SK-N-SH (cell line): ENCODE measurements around the gene AADAT. TPM values are rescaled to one million over a fixed set of nuclear protein-coding genes. Genes with fewer than 3 reads are reported as not detected.

Source experiments
- CTCF ChIA-PET: fragments of 300-600, 350-600 bp; formaldehyde crosslinking; extraction: SDS; loops from one replicate; lab custom pipeline; 2021; lab: Yijun Ruan, JAX
- POLR2A ChIA-PET: fragments of 350-600 bp; sonication (Branson Sonifier 250); formaldehyde crosslinking; extraction: SDS; loops from one replicate; lab custom pipeline; 2020; ENCODE audit warnings: antibody characterized with exemption, inconsistent platforms; lab: Yijun Ruan, JAX
- DNase-seq: peaks from one replicate; pipeline ENCODE4 v3.0.0; 2012
- H2AFZ ChIP-seq: fragments of 200-600 bp; sonication (generic); 2 replicates; pipeline ENCODE4 v1.8.1; 2016; ENCODE audit warnings: antibody characterized with exemption, mild to moderate bottlenecking, low read depth
- H3F3A ChIP-seq: fragments of 200-600 bp; sonication (generic); replicated peaks from 2 replicates; pipeline ENCODE3; 2016; ENCODE audit warnings: antibody characterized with exemption, mild to moderate bottlenecking; ENCODE audit not compliant: insufficient read depth
- H3K27ac ChIP-seq, 2 experiments: fragments of 200-500 bp in 1 of 2; fragments of 200-600 bp in 1 of 2; sonication (Bioruptor generic) in 1 of 2; sonication (generic), shearing (Covaris generic) in 1 of 2; 2 replicates each; pipeline versions ENCODE4 v1.5.1 to v1.6.1; 2014 to 2016; ENCODE audit warnings: low read depth in 2 of 2, inconsistent platforms in 1 of 2, low read length in 1 of 2, mild to moderate bottlenecking in 1 of 2, mixed read lengths in 1 of 2
- H3K27me3 ChIP-seq: fragments of 200-600 bp; sonication (generic), shearing (Covaris generic); 2 replicates; pipeline ENCODE4 v1.6.1; 2016; ENCODE audit warnings: mixed run types; ENCODE audit not compliant: insufficient read depth
- H3K36me3 ChIP-seq, 2 experiments: fragments of 200-500 bp in 1 of 2; fragments of 200-600 bp in 1 of 2; sonication (Bioruptor generic) in 1 of 2; sonication (generic) in 1 of 2; replicated peaks in 1 of 2; 2 replicates each; pipeline versions ENCODE3 to v1.5.1; 2014 to 2016; ENCODE audit warnings: low read length in 1 of 2, mild to moderate bottlenecking in 1 of 2; ENCODE audit not compliant: insufficient read depth in 2 of 2, control insufficient read depth in 1 of 2
- H3K4me1 ChIP-seq, 2 experiments: fragments of 200-500 bp in 1 of 2; fragments of 200-600 bp in 1 of 2; sonication (Bioruptor generic) in 1 of 2; sonication (generic), shearing (Covaris generic) in 1 of 2; 2 replicates each; pipeline versions ENCODE4 v1.5.1 to v1.6.1; 2014 to 2016; ENCODE audit warnings: low read depth in 1 of 2, low read length in 1 of 2, mixed run types in 1 of 2; ENCODE audit not compliant: insufficient read depth in 2 of 2, control insufficient read depth in 1 of 2
- H3K4me2 ChIP-seq: fragments of 200-600 bp; sonication (generic), shearing (Covaris generic); 2 replicates; pipeline ENCODE4 v1.6.1; 2017; ENCODE audit warnings: mixed run types
- H3K4me3 ChIP-seq, 2 experiments: fragments of 200-500 bp in 1 of 2; fragments of 200-600 bp in 1 of 2; sonication (Bioruptor generic) in 1 of 2; sonication (generic), shearing (Covaris generic) in 1 of 2; 2 replicates each; pipeline versions ENCODE4 v1.5.1 to v1.8.1; 2014 to 2016; ENCODE audit warnings: low read depth in 2 of 2, inconsistent platforms in 1 of 2, low read length in 1 of 2, mild to moderate bottlenecking in 1 of 2, mixed read lengths in 1 of 2, moderate library complexity in 1 of 2
- H3K79me2 ChIP-seq: fragments of 200-600 bp; sonication (generic); 2 replicates; pipeline ENCODE4 v1.8.1; 2017; ENCODE audit warnings: mild to moderate bottlenecking; ENCODE audit not compliant: insufficient read depth
- H3K9ac ChIP-seq: fragments of 200-600 bp; sonication (generic); 2 replicates; pipeline ENCODE4 v1.6.1; 2017; ENCODE audit warnings: mixed run types
- H3K9me2 ChIP-seq: fragments of 200-600 bp; sonication (generic); 2 replicates; pipeline ENCODE4 v1.6.1; 2017; ENCODE audit warnings: mixed run types
- H3K9me3 ChIP-seq: fragments of 200-600 bp; sonication (generic); 2 replicates; pipeline ENCODE4 v1.6.1; 2017; ENCODE audit warnings: mixed run types, mild to moderate bottlenecking, moderate library complexity
- H4K20me1 ChIP-seq: fragments of 200-600 bp; sonication (generic); 2 replicates; pipeline ENCODE4 v1.6.1; 2017; ENCODE audit warnings: mild to moderate bottlenecking, mixed run types; ENCODE audit not compliant: insufficient read depth
- FOSL2 ChIP-seq: IDR thresholded peaks from 2 replicates; pipeline ENCODE4 v1.4.0; 2012; ENCODE audit warnings: low read depth, mild to moderate bottlenecking, moderate library complexity, borderline replicate concordance
- FOXJ3 ChIP-seq: sonication (generic); formaldehyde crosslinking; IDR thresholded peaks from 2 replicates; pipeline ENCODE4 v1.5.1; 2020; ENCODE audit warnings: mild to moderate bottlenecking, missing genetic modification reagents
- FOXM1 ChIP-seq: IDR thresholded peaks from 2 replicates; pipeline ENCODE4 v1.4.0; 2012; ENCODE audit warnings: low read depth, mild to moderate bottlenecking
- GATA2 ChIP-seq: sonication (generic); formaldehyde crosslinking; IDR thresholded peaks from 2 replicates; pipeline ENCODE4 v1.5.0; 2020; ENCODE audit warnings: mild to moderate bottlenecking, missing genetic modification reagents
- JUND ChIP-seq: IDR thresholded peaks from 2 replicates; pipeline ENCODE4 v1.4.0; 2012
- MEF2A ChIP-seq: IDR thresholded peaks from 2 replicates; pipeline ENCODE4 v1.4.0; 2012; ENCODE audit warnings: low read depth, borderline replicate concordance
- NFIC ChIP-seq: IDR thresholded peaks from 2 replicates; pipeline ENCODE4 v1.4.0; 2012; ENCODE audit warnings: borderline replicate concordance
- NRF1 ChIP-seq: IDR thresholded peaks from 2 replicates; pipeline ENCODE4 v1.6.1; 2012; ENCODE audit warnings: low read depth, mild to moderate bottlenecking, low read length
- RAD21 ChIP-seq: IDR thresholded peaks from 2 replicates; pipeline ENCODE4 v1.6.1; 2012; ENCODE audit warnings: mild to moderate bottlenecking, low read length
- RFX5 ChIP-seq: IDR thresholded peaks from 2 replicates; pipeline ENCODE4 v1.6.1; 2012; ENCODE audit warnings: mild to moderate bottlenecking, improper control_type of control experiment, low read length
- SIN3A ChIP-seq: IDR thresholded peaks from 2 replicates; pipeline ENCODE4 v1.6.1; 2012; ENCODE audit warnings: low read depth, mild to moderate bottlenecking, low read length, moderate library complexity, borderline replicate concordance
- SMC3 ChIP-seq: IDR thresholded peaks from 2 replicates; pipeline ENCODE4 v1.6.1; 2012; ENCODE audit warnings: low read depth, low read length, improper control_type of control experiment
- TCF12 ChIP-seq: IDR thresholded peaks from 2 replicates; pipeline ENCODE4 v1.4.0; 2012
- YY1 ChIP-seq: IDR thresholded peaks from 2 replicates; pipeline ENCODE4 v1.4.0; 2012; ENCODE audit warnings: low read depth, mild to moderate bottlenecking
- WGBS: methylation state at CpG from one replicate; pipeline ENCODE4 v1.1.6; 2017; ENCODE audit warnings: low lambda C conversion rate; 5-methylcytosine and 5-hydroxymethylcytosine counted together
- polyA plus RNA-seq, 3 experiments: library from polyadenylated mRNA; depleted of rRNA; stranded (reverse); fragments of >200 nt; gene quantifications; 2 replicates each; pipeline ENCODE4 v1.2.3, GENCODE V29; 2012
- TF ChIP-seq, protein P1 (sequence below): fragments of 200-600 bp; sonication (generic); IDR thresholded peaks from 2 replicates; pipeline ENCODE4 v1.6.1; 2017; ENCODE audit warnings: antibody characterized with exemption, mild to moderate bottlenecking, moderate library complexity
- TF ChIP-seq, protein P2 (sequence below): IDR thresholded peaks from 2 replicates; pipeline ENCODE4 v1.4.0; 2012; ENCODE audit warnings: low read depth, borderline replicate concordance
- TF ChIP-seq, protein P3 (sequence below): fragments of 150-350 bp; IDR thresholded peaks from 2 replicates; pipeline ENCODE4 v1.6.1; 2016; ENCODE audit warnings: mild to moderate bottlenecking, low read depth, low read length
- TF ChIP-seq, protein P4 (sequence below): fragments of 150-350 bp; IDR thresholded peaks from 2 replicates; pipeline ENCODE4 v1.6.1; 2017; ENCODE audit warnings: antibody characterized with exemption, low read length, low read depth, borderline replicate concordance
- TF ChIP-seq, protein P5 (sequence below): IDR thresholded peaks from 2 replicates; pipeline ENCODE4 v1.4.0; 2012; ENCODE audit warnings: low read depth, borderline replicate concordance

AADAT gene
- polyA plus RNA-seq, 1 of the 3 experiments (the other 2 are of a cell fraction) = 12.5 TPM

DNA sequence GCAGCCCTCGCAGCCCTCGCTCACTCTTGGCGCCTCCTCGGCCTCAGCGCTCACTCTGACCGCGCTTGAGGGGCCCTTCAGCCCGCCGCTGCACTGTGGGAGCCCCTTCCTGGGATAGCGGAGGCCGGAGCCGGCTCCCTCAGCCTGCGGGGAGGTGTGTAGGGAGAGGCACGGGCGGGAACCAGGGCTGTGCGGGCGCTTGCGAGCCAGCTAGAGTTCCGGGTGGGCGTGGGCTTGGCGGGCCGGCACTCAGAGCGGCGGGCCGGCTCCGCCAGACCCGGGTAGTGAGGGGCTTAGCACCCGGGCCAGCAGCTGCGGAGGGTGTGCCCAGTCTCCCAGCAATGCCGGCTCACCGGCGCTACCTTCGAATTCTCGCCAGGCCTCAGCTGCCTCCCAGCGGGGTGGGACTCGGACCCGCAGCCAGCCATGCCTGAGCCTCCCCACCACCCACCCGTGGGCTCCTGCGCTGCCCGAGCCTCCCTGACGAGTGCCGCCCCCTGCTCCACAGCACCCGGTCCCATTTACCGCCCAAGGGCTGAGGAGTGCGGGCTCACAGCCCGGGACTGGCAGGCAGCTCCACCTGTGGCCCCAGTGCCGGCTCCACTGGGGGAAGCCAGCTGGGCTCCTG, 1.4 kb upstream of the AADAT start:
- Histone ChIP-seq H4K20me1 (no peaks in the 10 kb centered on the region), H3K4me1 (peaks cover 3 to 5% of the 10 kb centered on the region in 2 experiments; a peak in 3 of 4 replicates), H3K4me2 (no peak overlapping the region), H2AFZ (no peak overlapping the region), H3K27ac (no peak overlapping the region), H3K9me2 (no peaks in the 10 kb centered on the region), H3K27me3 (no peaks in the 10 kb centered on the region; the same call in 1 of the 2 replicates), H3K36me3 (peaks cover 17 to 22% of the 10 kb centered on the region in 2 experiments), H3F3A (no peaks in the 10 kb centered on the region), H3K9ac (no peak overlapping the region), H3K4me3 (no peak overlapping the region), H3K9me3 (no peaks in the 10 kb centered on the region)
- ChIA-PET CTCF (interaction anchor here (1.0 to 1.4 kb wide), 2 partner anchors 15 to 44 kb away, joined by 3 to 4 read pairs; no protein-coding TSS in a partner anchor), POLR2A (no interaction called here)
- WGBS = 97% methylated on average over 7 of the region's 47 CpGs
- no peak for DNase-seq
- TF ChIP-seq, protein P1, sequence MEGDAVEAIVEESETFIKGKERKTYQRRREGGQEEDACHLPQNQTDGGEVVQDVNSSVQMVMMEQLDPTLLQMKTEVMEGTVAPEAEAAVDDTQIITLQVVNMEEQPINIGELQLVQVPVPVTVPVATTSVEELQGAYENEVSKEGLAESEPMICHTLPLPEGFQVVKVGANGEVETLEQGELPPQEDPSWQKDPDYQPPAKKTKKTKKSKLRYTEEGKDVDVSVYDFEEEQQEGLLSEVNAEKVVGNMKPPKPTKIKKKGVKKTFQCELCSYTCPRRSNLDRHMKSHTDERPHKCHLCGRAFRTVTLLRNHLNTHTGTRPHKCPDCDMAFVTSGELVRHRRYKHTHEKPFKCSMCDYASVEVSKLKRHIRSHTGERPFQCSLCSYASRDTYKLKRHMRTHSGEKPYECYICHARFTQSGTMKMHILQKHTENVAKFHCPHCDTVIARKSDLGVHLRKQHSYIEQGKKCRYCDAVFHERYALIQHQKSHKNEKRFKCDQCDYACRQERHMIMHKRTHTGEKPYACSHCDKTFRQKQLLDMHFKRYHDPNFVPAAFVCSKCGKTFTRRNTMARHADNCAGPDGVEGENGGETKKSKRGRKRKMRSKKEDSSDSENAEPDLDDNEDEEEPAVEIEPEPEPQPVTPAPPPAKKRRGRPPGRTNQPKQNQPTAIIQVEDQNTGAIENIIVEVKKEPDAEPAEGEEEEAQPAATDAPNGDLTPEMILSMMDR = no peak
- TF ChIP-seq, protein P2, sequence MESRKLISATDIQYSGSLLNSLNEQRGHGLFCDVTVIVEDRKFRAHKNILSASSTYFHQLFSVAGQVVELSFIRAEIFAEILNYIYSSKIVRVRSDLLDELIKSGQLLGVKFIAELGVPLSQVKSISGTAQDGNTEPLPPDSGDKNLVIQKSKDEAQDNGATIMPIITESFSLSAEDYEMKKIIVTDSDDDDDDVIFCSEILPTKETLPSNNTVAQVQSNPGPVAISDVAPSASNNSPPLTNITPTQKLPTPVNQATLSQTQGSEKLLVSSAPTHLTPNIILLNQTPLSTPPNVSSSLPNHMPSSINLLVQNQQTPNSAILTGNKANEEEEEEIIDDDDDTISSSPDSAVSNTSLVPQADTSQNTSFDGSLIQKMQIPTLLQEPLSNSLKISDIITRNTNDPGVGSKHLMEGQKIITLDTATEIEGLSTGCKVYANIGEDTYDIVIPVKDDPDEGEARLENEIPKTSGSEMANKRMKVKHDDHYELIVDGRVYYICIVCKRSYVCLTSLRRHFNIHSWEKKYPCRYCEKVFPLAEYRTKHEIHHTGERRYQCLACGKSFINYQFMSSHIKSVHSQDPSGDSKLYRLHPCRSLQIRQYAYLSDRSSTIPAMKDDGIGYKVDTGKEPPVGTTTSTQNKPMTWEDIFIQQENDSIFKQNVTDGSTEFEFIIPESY = no peak
- TF ChIP-seq JUND = no peak
- TF ChIP-seq, protein P3, sequence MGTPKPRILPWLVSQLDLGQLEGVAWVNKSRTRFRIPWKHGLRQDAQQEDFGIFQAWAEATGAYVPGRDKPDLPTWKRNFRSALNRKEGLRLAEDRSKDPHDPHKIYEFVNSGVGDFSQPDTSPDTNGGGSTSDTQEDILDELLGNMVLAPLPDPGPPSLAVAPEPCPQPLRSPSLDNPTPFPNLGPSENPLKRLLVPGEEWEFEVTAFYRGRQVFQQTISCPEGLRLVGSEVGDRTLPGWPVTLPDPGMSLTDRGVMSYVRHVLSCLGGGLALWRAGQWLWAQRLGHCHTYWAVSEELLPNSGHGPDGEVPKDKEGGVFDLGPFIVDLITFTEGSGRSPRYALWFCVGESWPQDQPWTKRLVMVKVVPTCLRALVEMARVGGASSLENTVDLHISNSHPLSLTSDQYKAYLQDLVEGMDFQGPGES = no peak
- TF ChIP-seq RFX5 = no peak
- TF ChIP-seq, protein P4, sequence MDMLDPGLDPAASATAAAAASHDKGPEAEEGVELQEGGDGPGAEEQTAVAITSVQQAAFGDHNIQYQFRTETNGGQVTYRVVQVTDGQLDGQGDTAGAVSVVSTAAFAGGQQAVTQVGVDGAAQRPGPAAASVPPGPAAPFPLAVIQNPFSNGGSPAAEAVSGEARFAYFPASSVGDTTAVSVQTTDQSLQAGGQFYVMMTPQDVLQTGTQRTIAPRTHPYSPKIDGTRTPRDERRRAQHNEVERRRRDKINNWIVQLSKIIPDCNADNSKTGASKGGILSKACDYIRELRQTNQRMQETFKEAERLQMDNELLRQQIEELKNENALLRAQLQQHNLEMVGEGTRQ = no peak
- no peak for TF ChIP-seq FOXM1
- TF ChIP-seq YY1 = no peak
- no peak for TF ChIP-seq MEF2A
- no peak for TF ChIP-seq TCF12
- TF ChIP-seq SIN3A = no peak
- TF ChIP-seq FOSL2 = no peak
- no peak for TF ChIP-seq RAD21
- TF ChIP-seq, protein P5, sequence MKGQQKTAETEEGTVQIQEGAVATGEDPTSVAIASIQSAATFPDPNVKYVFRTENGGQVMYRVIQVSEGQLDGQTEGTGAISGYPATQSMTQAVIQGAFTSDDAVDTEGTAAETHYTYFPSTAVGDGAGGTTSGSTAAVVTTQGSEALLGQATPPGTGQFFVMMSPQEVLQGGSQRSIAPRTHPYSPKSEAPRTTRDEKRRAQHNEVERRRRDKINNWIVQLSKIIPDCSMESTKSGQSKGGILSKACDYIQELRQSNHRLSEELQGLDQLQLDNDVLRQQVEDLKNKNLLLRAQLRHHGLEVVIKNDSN = no peak
- no peak for TF ChIP-seq NFIC
- no peak for TF ChIP-seq FOXJ3 (CRISPR knock-in tag)
- no peak for TF ChIP-seq SMC3
- no peak for TF ChIP-seq NRF1
- TF ChIP-seq GATA2 (CRISPR knock-in tag) = no peak
- TF ChIP-seq, all 33 proteins: peak for 0
- peaks cover 15% of the 10 kb centered on the region; the same call in 1 of the 2 replicates for H3K79me2 ChIP-seq
